ENCODE data around the gene SERPINA4.

Gene SERPINA4

GRCh38 chr14:94521375-94522114, 39.7 kb upstream of the SERPINA4 start:
- no peak for TF ChIP-seq CTCF (IDR thresholded peaks at IDR 0.05; ENCODE audit: low read depth, low read length, missing control alignments)
- H3K4me3 ChIP-seq (ENCODE audit: low read depth, low read length) = no peak overlapping the region
- DNase-seq (ENCODE audit: low read depth) = no peak

GRCh38 chr14:94522115-94522724, 39.0 kb upstream of the SERPINA4 start:
- TF ChIP-seq CTCF (IDR thresholded peaks at IDR 0.05; ENCODE audit: low read depth, low read length, missing control alignments) = no peak
- DNase-seq (ENCODE audit: low read depth) = no peak
- H3K4me3 ChIP-seq (ENCODE audit: low read depth, low read length) = no peak overlapping the region

GRCh38 chr14:94523265-94523664, 38.0 kb upstream of the SERPINA4 start:
- no peak overlapping the region for H3K4me3 ChIP-seq (ENCODE audit: low read depth, low read length)
- TF ChIP-seq CTCF (IDR thresholded peaks at IDR 0.05; ENCODE audit: low read depth, low read length, missing control alignments) = no peak
- DNase-seq (ENCODE audit: low read depth) = no peak

GRCh38 chr14:94524093-94524492, 37.1 kb upstream of the SERPINA4 start:
- TF ChIP-seq CTCF (IDR thresholded peaks at IDR 0.05; ENCODE audit: low read depth, low read length, missing control alignments) = no peak
- DNase-seq (ENCODE audit: low read depth) = no peak

GRCh38 chr14:94531187-94531586, 30.1 kb upstream of the SERPINA4 start:
- no peak overlapping the region for H3K4me3 ChIP-seq (ENCODE audit: low read depth, low read length)
- no peak for TF ChIP-seq CTCF (IDR thresholded peaks at IDR 0.05; ENCODE audit: low read depth, low read length, missing control alignments)
- DNase-seq (ENCODE audit: low read depth) = no peak

More at GRCh38 chr14:94524093-94524492, 37.1 kb upstream of the SERPINA4 start:
- no peak overlapping the region for H3K4me3 ChIP-seq (ENCODE audit: low read depth, low read length)

- no peak for TF ChIP-seq CTCF (IDR thresholded peaks at IDR 0.05; ENCODE audit: low read depth, low read length, missing control alignments)
- DNase-seq (ENCODE audit: low read depth) = no peak
- H3K4me3 ChIP-seq (ENCODE audit: low read depth, low read length) = no peak overlapping the region
These were observed 28.8 kb upstream of the SERPINA4 start for GRCh38 chr14:94532447-94532846.

GRCh38 chr14:94535506-94535905, 25.7 kb upstream of the SERPINA4 start:
- DNase-seq (ENCODE audit: low read depth) = no peak
- no peak for TF ChIP-seq CTCF (IDR thresholded peaks at IDR 0.05; ENCODE audit: low read depth, low read length, missing control alignments)
- no peak overlapping the region for H3K4me3 ChIP-seq (ENCODE audit: low read depth, low read length)
